Measurements from ENCODE around the gene TMEM52. TPM values are rescaled to one million over a fixed set of nuclear protein-coding genes. Genes with fewer than 3 reads are reported as not detected.

The TMEM52 gene
- total and polyA plus RNA-seq, 9 of the 15 experiments (the other 6 are each of a cell fraction or from before 2014, with no cell fraction given) = 0.37 to 22.5 (median 6.8) TPM

GRCh38 chr1:1889847-1890505, 29.1 kb downstream of the TMEM52 start (continued):
- no peak for TF ChIP-seq XRCC3 (IDR thresholded peaks at IDR 0.05)
- TF ChIP-seq CXXC5 (CRISPR knock-in tag; IDR thresholded peaks at IDR 0.05) = peak; percentile 50
- TF ChIP-seq SIN3B (IDR thresholded peaks at IDR 0.05; ENCODE audit: low read depth) = no peak
- TF ChIP-seq ZNF77 (CRISPR knock-in tag; IDR thresholded peaks at IDR 0.05) = no peak
- TF ChIP-seq GATA2 (CRISPR knock-in tag; IDR thresholded peaks at IDR 0.05) = no peak
- peak; percentile 37; the same call in 1 of the 2 replicates for TF ChIP-seq EP400 (IDR thresholded peaks at IDR 0.05)
- TF ChIP-seq ZNF318 (IDR thresholded peaks at IDR 0.05; ENCODE audit: borderline replicate concordance in 1 of 2, low read depth in 1 of 2) = no peak
- TF ChIP-seq RUNX1 (IDR thresholded peaks at IDR 0.05; ENCODE audit: low read depth) = 0 out of 2 replicates have a peak, but pooled peaks have one; percentile 42
- no peak; the same call in 1 of the 2 replicates for TF ChIP-seq SMARCC2 (IDR thresholded peaks at IDR 0.05; ENCODE audit: low read depth)
- no peak for TF ChIP-seq ZBTB34 (CRISPR knock-in tag; IDR thresholded peaks at IDR 0.05)
- TF ChIP-seq CHAMP1 (IDR thresholded peaks at IDR 0.05) = no peak
- no peak for TF ChIP-seq XRCC5 (IDR thresholded peaks at IDR 0.05; ENCODE audit: low read depth, low read length)
- no peak for TF ChIP-seq HNRNPL (IDR thresholded peaks at IDR 0.05; ENCODE audit: low read depth, low read length)
- no peak for TF ChIP-seq MLX (CRISPR knock-in tag; conservative IDR thresholded peaks at IDR 0.05)
- TF ChIP-seq EHMT2 (IDR thresholded peaks at IDR 0.05) = no peak
- TF ChIP-seq DIDO1 (tag; IDR thresholded peaks at IDR 0.05; ENCODE audit: low read depth) = no peak

Data from K562 (cell line).